SK-N-SH (cell line): ENCODE data around the gene GPR143. TPM values are rescaled to one million over a fixed set of nuclear protein-coding genes. Genes with fewer than 3 reads are reported as not detected.

Experiments
- CTCF ChIA-PET: fragments of 300-600, 350-600 bp; formaldehyde crosslinking; extraction: SDS; loops from one replicate; lab custom pipeline; 2021; lab: Yijun Ruan, JAX
- POLR2A ChIA-PET: fragments of 350-600 bp; sonication (Branson Sonifier 250); formaldehyde crosslinking; extraction: SDS; loops from one replicate; lab custom pipeline; 2020; ENCODE audit warnings: antibody characterized with exemption, inconsistent platforms; lab: Yijun Ruan, JAX
- DNase-seq: peaks from one replicate; pipeline ENCODE4 v3.0.0; 2012
- H2AFZ ChIP-seq: fragments of 200-600 bp; sonication (generic); 2 replicates; pipeline ENCODE4 v1.8.1; 2016; ENCODE audit warnings: antibody characterized with exemption, mild to moderate bottlenecking, low read depth
- H3F3A ChIP-seq: fragments of 200-600 bp; sonication (generic); replicated peaks from 2 replicates; pipeline ENCODE3; 2016; ENCODE audit warnings: antibody characterized with exemption, mild to moderate bottlenecking; ENCODE audit not compliant: insufficient read depth
- H3K27ac ChIP-seq, 2 experiments: fragments of 200-500 bp in 1 of 2; fragments of 200-600 bp in 1 of 2; sonication (Bioruptor generic) in 1 of 2; sonication (generic), shearing (Covaris generic) in 1 of 2; 2 replicates each; pipeline versions ENCODE4 v1.5.1 to v1.6.1; 2014 to 2016; ENCODE audit warnings: low read depth in 2 of 2, inconsistent platforms in 1 of 2, low read length in 1 of 2, mild to moderate bottlenecking in 1 of 2, mixed read lengths in 1 of 2
- H3K27me3 ChIP-seq: fragments of 200-600 bp; sonication (generic), shearing (Covaris generic); 2 replicates; pipeline ENCODE4 v1.6.1; 2016; ENCODE audit warnings: mixed run types; ENCODE audit not compliant: insufficient read depth
- H3K36me3 ChIP-seq, 2 experiments: fragments of 200-500 bp in 1 of 2; fragments of 200-600 bp in 1 of 2; sonication (Bioruptor generic) in 1 of 2; sonication (generic) in 1 of 2; replicated peaks in 1 of 2; 2 replicates each; pipeline versions ENCODE3 to v1.5.1; 2014 to 2016; ENCODE audit warnings: low read length in 1 of 2, mild to moderate bottlenecking in 1 of 2; ENCODE audit not compliant: insufficient read depth in 2 of 2, control insufficient read depth in 1 of 2
- H3K4me1 ChIP-seq, 2 experiments: fragments of 200-500 bp in 1 of 2; fragments of 200-600 bp in 1 of 2; sonication (Bioruptor generic) in 1 of 2; sonication (generic), shearing (Covaris generic) in 1 of 2; 2 replicates each; pipeline versions ENCODE4 v1.5.1 to v1.6.1; 2014 to 2016; ENCODE audit warnings: low read depth in 1 of 2, low read length in 1 of 2, mixed run types in 1 of 2; ENCODE audit not compliant: insufficient read depth in 2 of 2, control insufficient read depth in 1 of 2
- H3K4me2 ChIP-seq: fragments of 200-600 bp; sonication (generic), shearing (Covaris generic); 2 replicates; pipeline ENCODE4 v1.6.1; 2017; ENCODE audit warnings: mixed run types
- H3K4me3 ChIP-seq, 2 experiments: fragments of 200-500 bp in 1 of 2; fragments of 200-600 bp in 1 of 2; sonication (Bioruptor generic) in 1 of 2; sonication (generic), shearing (Covaris generic) in 1 of 2; 2 replicates each; pipeline versions ENCODE4 v1.5.1 to v1.8.1; 2014 to 2016; ENCODE audit warnings: low read depth in 2 of 2, inconsistent platforms in 1 of 2, low read length in 1 of 2, mild to moderate bottlenecking in 1 of 2, mixed read lengths in 1 of 2, moderate library complexity in 1 of 2
- H3K79me2 ChIP-seq: fragments of 200-600 bp; sonication (generic); 2 replicates; pipeline ENCODE4 v1.8.1; 2017; ENCODE audit warnings: mild to moderate bottlenecking; ENCODE audit not compliant: insufficient read depth
- H3K9ac ChIP-seq: fragments of 200-600 bp; sonication (generic); 2 replicates; pipeline ENCODE4 v1.6.1; 2017; ENCODE audit warnings: mixed run types
- H3K9me2 ChIP-seq: fragments of 200-600 bp; sonication (generic); 2 replicates; pipeline ENCODE4 v1.6.1; 2017; ENCODE audit warnings: mixed run types
- H3K9me3 ChIP-seq: fragments of 200-600 bp; sonication (generic); 2 replicates; pipeline ENCODE4 v1.6.1; 2017; ENCODE audit warnings: mixed run types, mild to moderate bottlenecking, moderate library complexity
- H4K20me1 ChIP-seq: fragments of 200-600 bp; sonication (generic); 2 replicates; pipeline ENCODE4 v1.6.1; 2017; ENCODE audit warnings: mild to moderate bottlenecking, mixed run types; ENCODE audit not compliant: insufficient read depth
- CHD2 ChIP-seq: fragments of 150-350 bp; IDR thresholded peaks from 2 replicates; pipeline ENCODE4 v1.6.1; 2018; ENCODE audit warnings: low read length; ENCODE audit not compliant: partially characterized antibody
- CTCF ChIP-seq: fragments of 200-600 bp; sonication (generic); IDR thresholded peaks from 2 replicates; pipeline ENCODE4 v1.6.1; 2017; ENCODE audit warnings: antibody characterized with exemption, mild to moderate bottlenecking, moderate library complexity
- ELF1 ChIP-seq: IDR thresholded peaks from 2 replicates; pipeline ENCODE4 v1.4.0; 2012
- EZH2phosphoT487 ChIP-seq: fragments of 200-600 bp; sonication (generic); IDR thresholded peaks from 2 replicates; pipeline ENCODE4 v1.6.1; 2017; ENCODE audit warnings: low read depth, mixed run types, mild to moderate bottlenecking, antibody characterized with exemption, moderate library complexity, borderline replicate concordance
- FOSL2 ChIP-seq: IDR thresholded peaks from 2 replicates; pipeline ENCODE4 v1.4.0; 2012; ENCODE audit warnings: low read depth, mild to moderate bottlenecking, moderate library complexity, borderline replicate concordance
- FOXM1 ChIP-seq: IDR thresholded peaks from 2 replicates; pipeline ENCODE4 v1.4.0; 2012; ENCODE audit warnings: low read depth, mild to moderate bottlenecking
- POLR2AphosphoS5 ChIP-seq: IDR thresholded peaks from 2 replicates; pipeline ENCODE4 v1.6.1; 2012; ENCODE audit warnings: low read depth, low read length
- RAD21 ChIP-seq: IDR thresholded peaks from 2 replicates; pipeline ENCODE4 v1.6.1; 2012; ENCODE audit warnings: mild to moderate bottlenecking, low read length
- RXRA ChIP-seq: IDR thresholded peaks from 2 replicates; pipeline ENCODE4 v1.4.0; 2012; ENCODE audit warnings: low read depth, mild to moderate bottlenecking, borderline replicate concordance
- TAF1 ChIP-seq: IDR thresholded peaks from 2 replicates; pipeline ENCODE4 v1.6.1; 2012; ENCODE audit warnings: low read depth, mild to moderate bottlenecking, low read length, moderate library complexity, borderline replicate concordance
- WGBS: methylation state at CpG from one replicate; pipeline ENCODE4 v1.1.6; 2017; ENCODE audit warnings: low lambda C conversion rate; 5-methylcytosine and 5-hydroxymethylcytosine counted together
- polyA plus RNA-seq, 3 experiments: library from polyadenylated mRNA; depleted of rRNA; stranded (reverse); fragments of >200 nt; gene quantifications; 2 replicates each; pipeline ENCODE4 v1.2.3, GENCODE V29; 2012
- TF ChIP-seq, protein P1 (sequence below): IDR thresholded peaks from 2 replicates; pipeline ENCODE4 v1.4.0; 2012; ENCODE audit warnings: low read depth, borderline replicate concordance

GPR143 gene
- polyA plus RNA-seq, 1 of the 3 experiments (the other 2 are of a cell fraction), result not detected

GRCh38 chrX:9676306-9676705 is 89.3 kb downstream of the GPR143 start:
- ChIA-PET CTCF (no interaction called here), POLR2A (no interaction called here)
- Histone ChIP-seq H4K20me1 (no peaks in the 10 kb centered on the region), H3K9ac (no peak overlapping the region), H3K9me3 (no peaks in the 10 kb centered on the region), H3K79me2 (no peaks in the 10 kb centered on the region), H3K9me2 (no peaks in the 10 kb centered on the region), H3K27ac (no peak overlapping the region), H3K4me1 (no peaks in the 10 kb centered on the region; a peak in 1 of 4 replicates), H3F3A (no peaks in the 10 kb centered on the region), H3K27me3 (no peaks in the 10 kb centered on the region), H3K36me3 (no peaks in the 10 kb centered on the region), H2AFZ (no peak overlapping the region), H3K4me3 (no peak overlapping the region), H3K4me2 (no peak overlapping the region)
- TF ChIP-seq EZH2phosphoT487, result no peak
- no peak for TF ChIP-seq ELF1
- TF ChIP-seq FOSL2, result no peak
- TF ChIP-seq RXRA, result no peak
- TF ChIP-seq, protein P1, sequence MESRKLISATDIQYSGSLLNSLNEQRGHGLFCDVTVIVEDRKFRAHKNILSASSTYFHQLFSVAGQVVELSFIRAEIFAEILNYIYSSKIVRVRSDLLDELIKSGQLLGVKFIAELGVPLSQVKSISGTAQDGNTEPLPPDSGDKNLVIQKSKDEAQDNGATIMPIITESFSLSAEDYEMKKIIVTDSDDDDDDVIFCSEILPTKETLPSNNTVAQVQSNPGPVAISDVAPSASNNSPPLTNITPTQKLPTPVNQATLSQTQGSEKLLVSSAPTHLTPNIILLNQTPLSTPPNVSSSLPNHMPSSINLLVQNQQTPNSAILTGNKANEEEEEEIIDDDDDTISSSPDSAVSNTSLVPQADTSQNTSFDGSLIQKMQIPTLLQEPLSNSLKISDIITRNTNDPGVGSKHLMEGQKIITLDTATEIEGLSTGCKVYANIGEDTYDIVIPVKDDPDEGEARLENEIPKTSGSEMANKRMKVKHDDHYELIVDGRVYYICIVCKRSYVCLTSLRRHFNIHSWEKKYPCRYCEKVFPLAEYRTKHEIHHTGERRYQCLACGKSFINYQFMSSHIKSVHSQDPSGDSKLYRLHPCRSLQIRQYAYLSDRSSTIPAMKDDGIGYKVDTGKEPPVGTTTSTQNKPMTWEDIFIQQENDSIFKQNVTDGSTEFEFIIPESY, result no peak
- no peak for TF ChIP-seq FOXM1
- no peak for TF ChIP-seq POLR2AphosphoS5
- no peak for TF ChIP-seq RAD21
- no peak for TF ChIP-seq TAF1
- no peak for TF ChIP-seq CTCF
- TF ChIP-seq CHD2, result no peak
- DNase-seq, result no peak
- WGBS, result 51% methylated on average over 13 of the region's 13 CpGs

Other genes starting within 250 kb of the GPR143 start
- gene SHROOM2, start 20.6 kb upstream of the GPR143 start, polyA plus RNA-seq (2012; rRNA removed), result not detected in 2 replicates
- not detected in 2 replicates for gene CLDN34, start 201.5 kb upstream of the GPR143 start, polyA plus RNA-seq (2012; rRNA removed)